ENCODE results near the gene CGB5. TPM values are rescaled to one million over a fixed set of nuclear protein-coding genes. Genes with fewer than 3 reads are reported as not detected.

The CGB5 gene
- total and polyA plus RNA-seq, 9 of the 15 experiments (the other 6 are each of a cell fraction or from before 2014, with no cell fraction given): not detected

DNA sequence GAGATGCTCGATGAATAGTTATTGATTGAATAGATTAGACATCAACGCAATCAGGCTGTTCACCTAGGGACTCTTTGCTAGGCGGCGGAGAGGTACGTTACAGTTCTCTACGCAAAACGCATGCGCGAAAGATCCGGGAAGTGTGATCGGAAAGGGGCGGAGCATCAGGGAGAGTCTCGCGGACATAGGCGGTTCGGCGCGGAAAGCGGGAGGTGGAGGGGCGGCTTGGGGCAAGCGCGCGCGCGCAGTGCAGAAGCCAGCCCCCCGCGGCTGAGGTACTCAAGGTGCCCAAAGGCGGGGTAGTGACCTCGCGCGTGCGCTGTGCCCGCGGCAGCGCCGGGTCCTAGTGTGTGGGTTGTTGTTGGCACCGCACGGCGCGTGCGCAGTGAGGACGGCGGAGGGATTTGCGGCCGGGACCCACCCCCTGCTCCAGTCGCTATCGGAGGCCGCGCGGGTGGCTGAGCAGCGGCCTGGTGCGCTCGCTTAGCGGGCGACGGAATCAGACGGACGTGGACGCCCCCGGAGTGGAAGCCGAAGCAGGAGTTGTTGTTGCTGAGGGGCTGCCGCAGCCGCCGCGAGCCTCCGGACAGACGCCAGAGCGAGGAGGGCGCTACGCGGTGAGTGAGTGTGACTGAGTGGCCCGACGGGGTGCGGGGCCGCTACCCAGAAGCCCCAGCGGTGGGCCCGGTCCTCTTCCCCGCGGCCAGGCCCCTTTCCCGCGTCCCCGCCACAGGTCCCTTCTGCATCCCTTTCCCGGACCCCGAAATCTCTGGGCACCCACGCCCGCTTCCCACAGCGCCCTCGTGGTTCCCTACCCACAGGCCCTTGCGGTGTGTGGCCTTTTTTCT is 41.6 kb downstream of the CGB5 start, which contains the start of gene SNRNP70 (continued):
- TF ChIP-seq, protein P1, sequence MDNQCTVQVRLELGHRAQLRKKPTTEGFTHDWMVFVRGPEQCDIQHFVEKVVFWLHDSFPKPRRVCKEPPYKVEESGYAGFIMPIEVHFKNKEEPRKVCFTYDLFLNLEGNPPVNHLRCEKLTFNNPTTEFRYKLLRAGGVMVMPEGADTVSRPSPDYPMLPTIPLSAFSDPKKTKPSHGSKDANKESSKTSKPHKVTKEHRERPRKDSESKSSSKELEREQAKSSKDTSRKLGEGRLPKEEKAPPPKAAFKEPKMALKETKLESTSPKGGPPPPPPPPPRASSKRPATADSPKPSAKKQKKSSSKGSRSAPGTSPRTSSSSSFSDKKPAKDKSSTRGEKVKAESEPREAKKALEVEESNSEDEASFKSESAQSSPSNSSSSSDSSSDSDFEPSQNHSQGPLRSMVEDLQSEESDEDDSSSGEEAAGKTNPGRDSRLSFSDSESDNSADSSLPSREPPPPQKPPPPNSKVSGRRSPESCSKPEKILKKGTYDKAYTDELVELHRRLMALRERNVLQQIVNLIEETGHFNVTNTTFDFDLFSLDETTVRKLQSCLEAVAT (IDR thresholded peaks at IDR 0.05): peak in 1 of 2 experiments; percentile 79; a peak in 1 of 4 replicates
- TF ChIP-seq ZNF780A (CRISPR knock-in tag; IDR thresholded peaks at IDR 0.05) (no peak), PHF20 (IDR thresholded peaks at IDR 0.05; ENCODE audit: partially characterized antibody) (peak; percentile 80), ZNF76 (CRISPR knock-in tag; IDR thresholded peaks at IDR 0.05; ENCODE audit: borderline replicate concordance) (peak; percentile 91; the same call in 1 of the 2 replicates), NFATC3 (IDR thresholded peaks at IDR 0.05) (no peak), NONO (IDR thresholded peaks at IDR 0.05; ENCODE audit: low read depth in 2 of 2, low read length in 1 of 2) (peak; percentile 25 to 77; a peak in 2 of 4 replicates), PTBP1 (IDR thresholded peaks at IDR 0.05; ENCODE audit: low read depth, low read length) (no peak), TFAM (CRISPR knock-in tag; conservative IDR thresholded peaks at IDR 0.05) (no peak), FUS (optimal IDR thresholded peaks at IDR 0.05; ENCODE audit: low read depth, low read length) (peak; percentile 70), ZBTB1 (CRISPR knock-in tag; IDR thresholded peaks at IDR 0.05; ENCODE audit: borderline replicate concordance, low read depth) (0 out of 2 replicates have a peak, but pooled peaks have one; percentile 22), NFRKB (IDR thresholded peaks at IDR 0.05; ENCODE audit: low read depth) (peak; percentile 17; the same call in 1 of the 2 replicates), HNRNPH1 (optimal IDR thresholded peaks at IDR 0.05; ENCODE audit: low read depth, low read length) (no peak), FOXA1 (IDR thresholded peaks at IDR 0.05; ENCODE audit: borderline replicate concordance) (no peak)
- TF ChIP-seq, protein P2, sequence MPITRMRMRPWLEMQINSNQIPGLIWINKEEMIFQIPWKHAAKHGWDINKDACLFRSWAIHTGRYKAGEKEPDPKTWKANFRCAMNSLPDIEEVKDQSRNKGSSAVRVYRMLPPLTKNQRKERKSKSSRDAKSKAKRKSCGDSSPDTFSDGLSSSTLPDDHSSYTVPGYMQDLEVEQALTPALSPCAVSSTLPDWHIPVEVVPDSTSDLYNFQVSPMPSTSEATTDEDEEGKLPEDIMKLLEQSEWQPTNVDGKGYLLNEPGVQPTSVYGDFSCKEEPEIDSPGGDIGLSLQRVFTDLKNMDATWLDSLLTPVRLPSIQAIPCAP (CRISPR knock-in tag; IDR thresholded peaks at IDR 0.05; ENCODE audit: borderline replicate concordance): no peak
- TF ChIP-seq, protein P3, sequence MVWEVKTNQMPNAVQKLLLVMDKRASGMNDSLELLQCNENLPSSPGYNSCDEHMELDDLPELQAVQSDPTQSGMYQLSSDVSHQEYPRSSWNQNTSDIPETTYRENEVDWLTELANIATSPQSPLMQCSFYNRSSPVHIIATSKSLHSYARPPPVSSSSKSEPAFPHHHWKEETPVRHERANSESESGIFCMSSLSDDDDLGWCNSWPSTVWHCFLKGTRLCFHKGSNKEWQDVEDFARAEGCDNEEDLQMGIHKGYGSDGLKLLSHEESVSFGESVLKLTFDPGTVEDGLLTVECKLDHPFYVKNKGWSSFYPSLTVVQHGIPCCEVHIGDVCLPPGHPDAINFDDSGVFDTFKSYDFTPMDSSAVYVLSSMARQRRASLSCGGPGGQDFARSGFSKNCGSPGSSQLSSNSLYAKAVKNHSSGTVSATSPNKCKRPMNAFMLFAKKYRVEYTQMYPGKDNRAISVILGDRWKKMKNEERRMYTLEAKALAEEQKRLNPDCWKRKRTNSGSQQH (CRISPR knock-in tag; IDR thresholded peaks at IDR 0.05): 0 out of 2 replicates have a peak, but pooled peaks have one; percentile 61
- TF ChIP-seq, protein P4, sequence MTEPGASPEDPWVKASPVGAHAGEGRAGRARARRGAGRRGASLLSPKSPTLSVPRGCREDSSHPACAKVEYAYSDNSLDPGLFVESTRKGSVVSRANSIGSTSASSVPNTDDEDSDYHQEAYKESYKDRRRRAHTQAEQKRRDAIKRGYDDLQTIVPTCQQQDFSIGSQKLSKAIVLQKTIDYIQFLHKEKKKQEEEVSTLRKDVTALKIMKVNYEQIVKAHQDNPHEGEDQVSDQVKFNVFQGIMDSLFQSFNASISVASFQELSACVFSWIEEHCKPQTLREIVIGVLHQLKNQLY (CRISPR knock-in tag; conservative IDR thresholded peaks at IDR 0.05): 0 out of 4 replicates have a peak, but pooled peaks of 1 of the 2 experiments have one; percentile 68
- TF ChIP-seq, protein P5, sequence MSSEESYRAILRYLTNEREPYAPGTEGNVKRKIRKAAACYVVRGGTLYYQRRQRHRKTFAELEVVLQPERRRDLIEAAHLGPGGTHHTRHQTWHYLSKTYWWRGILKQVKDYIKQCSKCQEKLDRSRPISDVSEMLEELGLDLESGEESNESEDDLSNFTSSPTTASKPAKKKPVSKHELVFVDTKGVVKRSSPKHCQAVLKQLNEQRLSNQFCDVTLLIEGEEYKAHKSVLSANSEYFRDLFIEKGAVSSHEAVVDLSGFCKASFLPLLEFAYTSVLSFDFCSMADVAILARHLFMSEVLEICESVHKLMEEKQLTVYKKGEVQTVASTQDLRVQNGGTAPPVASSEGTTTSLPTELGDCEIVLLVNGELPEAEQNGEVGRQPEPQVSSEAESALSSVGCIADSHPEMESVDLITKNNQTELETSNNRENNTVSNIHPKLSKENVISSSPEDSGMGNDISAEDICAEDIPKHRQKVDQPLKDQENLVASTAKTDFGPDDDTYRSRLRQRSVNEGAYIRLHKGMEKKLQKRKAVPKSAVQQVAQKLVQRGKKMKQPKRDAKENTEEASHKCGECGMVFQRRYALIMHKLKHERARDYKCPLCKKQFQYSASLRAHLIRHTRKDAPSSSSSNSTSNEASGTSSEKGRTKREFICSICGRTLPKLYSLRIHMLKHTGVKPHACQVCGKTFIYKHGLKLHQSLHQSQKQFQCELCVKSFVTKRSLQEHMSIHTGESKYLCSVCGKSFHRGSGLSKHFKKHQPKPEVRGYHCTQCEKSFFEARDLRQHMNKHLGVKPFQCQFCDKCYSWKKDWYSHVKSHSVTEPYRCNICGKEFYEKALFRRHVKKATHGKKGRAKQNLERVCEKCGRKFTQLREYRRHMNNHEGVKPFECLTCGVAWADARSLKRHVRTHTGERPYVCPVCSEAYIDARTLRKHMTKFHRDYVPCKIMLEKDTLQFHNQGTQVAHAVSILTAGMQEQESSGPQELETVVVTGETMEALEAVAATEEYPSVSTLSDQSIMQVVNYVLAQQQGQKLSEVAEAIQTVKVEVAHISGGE (CRISPR knock-in tag; IDR thresholded peaks at IDR 0.05): peak in 1 of 3 experiments; percentile 52; a peak in 1 of 6 replicates

Data from K562 (cell line).